Measurements from ENCODE around the gene AIPL1. TPM values are rescaled to one million over a fixed set of nuclear protein-coding genes. Genes with fewer than 3 reads are reported as not detected.

Gene AIPL1
- total RNA-seq, 3 donors from 2014 or later, result not detected

DNA sequence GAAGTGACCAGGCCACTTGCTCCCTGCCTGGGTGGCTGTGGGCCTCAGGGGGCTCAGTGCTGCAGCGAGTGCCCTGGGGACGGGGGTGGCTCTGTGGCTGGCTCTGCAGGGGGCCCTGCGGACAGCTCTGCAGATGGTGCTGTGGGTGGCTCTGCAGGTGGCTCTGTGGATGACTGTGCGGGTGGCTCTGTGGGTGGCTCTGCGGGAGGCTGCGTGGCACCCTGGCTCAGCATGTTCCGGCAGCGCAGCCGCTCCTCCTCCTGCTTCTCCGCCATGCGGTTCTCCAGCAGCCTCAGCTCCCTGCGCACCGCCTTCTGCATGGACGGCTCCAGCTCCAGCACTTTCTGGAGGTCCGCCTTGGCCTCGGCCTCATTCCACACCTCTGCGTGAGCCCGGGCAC is 9.5 kb downstream of the AIPL1 start:
- no peak overlapping the region for H3K4me3 Mint-ChIP-seq
- H3K4me1 Mint-ChIP-seq (ENCODE audit: low read depth), result peaks cover 18% of the 10 kb centered on the region
- DNase-seq (no peak), ATAC-seq (no peak)
- peaks cover 5% of the 10 kb centered on the region for H3K9me3 Mint-ChIP-seq
- H3K27me3 Mint-ChIP-seq (ENCODE audit: low read depth), result peaks cover 19% of the 10 kb centered on the region
- H3K36me3 Mint-ChIP-seq (ENCODE audit: insufficient read depth), result peaks cover 3% of the 10 kb centered on the region

DNA sequence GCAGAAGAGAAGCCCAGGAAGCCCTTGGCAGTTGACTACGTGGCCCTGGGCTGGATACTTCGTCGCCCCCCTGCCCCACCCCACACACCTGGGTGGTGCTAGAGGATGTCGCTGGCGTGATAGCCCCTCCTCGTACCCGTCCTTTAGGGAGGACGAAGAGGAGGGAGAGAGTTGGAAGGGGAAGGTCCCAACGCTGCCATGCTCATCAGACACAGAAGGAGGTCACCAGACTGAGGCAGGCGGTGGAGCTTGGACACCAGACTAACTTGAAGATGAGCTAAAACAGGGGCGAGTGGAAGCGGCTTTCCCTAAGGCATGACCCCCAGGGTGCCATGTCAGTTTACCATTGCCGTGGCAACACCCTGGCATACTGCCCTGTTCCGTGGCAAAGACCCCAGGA is 11.0 kb downstream of the AIPL1 start:
- ATAC-seq, result no peak
- H3K4me1 Mint-ChIP-seq (ENCODE audit: low read depth), result peaks cover 18% of the 10 kb centered on the region
- DNase-seq, result no peak
- no peaks in the 10 kb centered on the region for H3K9me3 Mint-ChIP-seq
- H3K27me3 Mint-ChIP-seq (ENCODE audit: low read depth), result peaks cover 19% of the 10 kb centered on the region
- H3K4me3 Mint-ChIP-seq, result no peak overlapping the region
- no peaks in the 10 kb centered on the region for H3K36me3 Mint-ChIP-seq (ENCODE audit: insufficient read depth)

DNA sequence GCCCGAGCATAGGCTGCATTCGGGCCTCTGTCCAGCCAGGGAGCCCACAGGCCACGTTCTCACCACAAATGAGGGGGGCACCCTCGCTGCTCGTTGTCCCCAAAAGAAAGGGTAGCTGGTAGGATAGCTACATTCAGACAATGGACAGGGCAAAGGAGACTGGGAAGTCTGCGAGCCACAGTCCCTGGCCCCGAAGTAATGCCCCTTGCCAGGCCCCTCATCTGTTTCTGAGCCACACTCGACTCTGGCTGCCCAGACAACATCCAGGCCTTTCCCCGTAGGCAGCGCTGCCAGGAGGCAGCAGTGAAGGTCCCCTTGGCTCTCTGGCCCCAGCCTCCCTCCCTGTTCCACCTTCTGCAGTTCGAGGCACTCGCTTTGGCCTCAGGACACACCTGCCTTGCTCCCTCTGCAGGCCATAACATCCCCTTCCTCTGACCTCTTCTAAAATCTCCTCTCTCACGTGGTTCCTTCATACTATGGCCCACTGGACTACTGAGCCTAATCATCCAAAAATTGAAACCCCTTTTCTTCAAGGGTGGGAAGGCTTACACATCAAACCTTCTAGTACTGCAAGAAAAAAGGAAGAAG is 12.2 kb downstream of the AIPL1 start:
- H3K9me3 Mint-ChIP-seq, result no peaks in the 10 kb centered on the region
- H3K4me3 Mint-ChIP-seq, result no peak overlapping the region
- H3K27me3 Mint-ChIP-seq (ENCODE audit: low read depth), result peaks cover 19% of the 10 kb centered on the region

DNA sequence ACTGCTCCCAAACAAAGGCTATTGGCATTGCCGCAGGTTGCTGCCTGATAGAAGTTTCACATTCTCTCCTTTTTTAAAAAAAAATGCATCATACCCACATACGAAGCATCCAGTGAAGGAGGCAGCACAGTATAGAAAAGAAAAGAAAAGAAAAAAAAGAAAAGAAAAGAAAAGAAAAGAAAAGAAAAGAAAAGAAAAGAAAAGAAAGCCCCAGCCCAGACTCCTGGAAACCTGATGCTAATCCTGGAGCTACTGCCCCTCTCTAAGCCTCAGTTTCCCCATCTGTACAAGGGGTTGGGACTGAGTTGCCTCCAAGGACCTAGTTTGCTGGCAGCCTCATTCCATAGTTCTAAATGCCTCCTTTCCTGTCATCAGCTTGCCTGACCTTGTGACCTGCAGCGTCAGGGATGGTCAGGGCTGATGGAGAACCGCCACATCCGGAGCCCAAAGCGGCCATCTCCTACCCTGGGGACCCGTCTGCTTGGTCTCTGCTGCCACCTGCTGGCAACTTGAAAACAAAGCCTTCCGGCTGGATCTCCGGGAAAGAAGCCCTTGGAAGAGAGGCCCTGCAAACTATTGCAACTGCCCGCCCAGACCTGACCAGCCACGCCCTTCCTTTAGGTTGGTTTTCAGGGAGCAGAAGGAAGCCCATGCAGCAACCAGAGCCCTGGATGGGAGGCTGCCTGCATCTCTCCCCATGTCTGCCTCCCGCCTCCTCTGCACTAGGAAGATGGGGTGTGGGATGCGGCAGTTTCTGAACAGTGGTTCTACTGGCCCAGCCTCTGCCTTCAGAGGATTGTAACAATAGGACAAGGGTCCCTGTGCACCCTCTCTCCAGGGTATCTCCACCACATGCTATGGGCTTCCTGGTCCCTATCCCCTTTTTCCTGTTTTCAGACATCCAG is 13.0 kb downstream of the AIPL1 start:
- H3K4me3 Mint-ChIP-seq, result no peak overlapping the region
- no peaks in the 10 kb centered on the region for H3K36me3 Mint-ChIP-seq (ENCODE audit: insufficient read depth)
- H3K4me1 Mint-ChIP-seq (ENCODE audit: low read depth), result peaks cover 2% of the 10 kb centered on the region
- DNase-seq, result peak; percentile 63
- ATAC-seq, result peak; percentile 64 to 75
- H3K27me3 Mint-ChIP-seq (ENCODE audit: low read depth), result peaks cover 19% of the 10 kb centered on the region
- H3K9me3 Mint-ChIP-seq, result no peaks in the 10 kb centered on the region

More for the DNA sequence above, 12.2 kb downstream of the AIPL1 start:
- DNase-seq (no peak), ATAC-seq (no peak)
- peaks cover 10% of the 10 kb centered on the region for H3K4me1 Mint-ChIP-seq (ENCODE audit: low read depth)
- no peaks in the 10 kb centered on the region for H3K36me3 Mint-ChIP-seq (ENCODE audit: insufficient read depth)

DNA sequence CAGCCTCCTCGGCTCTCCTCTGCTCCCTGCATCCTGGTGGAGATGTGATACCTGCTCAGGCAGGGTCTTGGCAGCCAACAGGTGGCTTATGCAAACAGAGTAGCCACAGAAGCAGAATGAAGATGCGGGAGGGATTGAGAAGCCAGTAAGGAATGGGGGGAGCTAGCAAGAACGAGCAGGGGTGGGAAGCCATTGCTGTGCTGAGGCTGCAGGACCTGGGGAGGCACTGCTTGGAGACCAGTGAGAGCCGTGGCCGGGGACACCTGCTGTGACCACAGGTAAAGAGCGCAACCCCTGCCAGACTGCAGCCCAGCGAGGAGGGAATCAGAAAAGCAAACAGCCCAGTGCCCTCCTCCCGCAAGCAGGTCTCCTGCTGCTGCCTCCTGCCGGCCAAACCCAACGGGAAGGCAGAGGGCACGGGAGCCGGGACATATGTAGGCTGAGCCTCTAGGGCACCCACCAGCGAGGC is 14.7 kb downstream of the AIPL1 start:
- no peaks in the 10 kb centered on the region for H3K4me1 Mint-ChIP-seq (ENCODE audit: low read depth)
- DNase-seq, result no peak

DNA sequence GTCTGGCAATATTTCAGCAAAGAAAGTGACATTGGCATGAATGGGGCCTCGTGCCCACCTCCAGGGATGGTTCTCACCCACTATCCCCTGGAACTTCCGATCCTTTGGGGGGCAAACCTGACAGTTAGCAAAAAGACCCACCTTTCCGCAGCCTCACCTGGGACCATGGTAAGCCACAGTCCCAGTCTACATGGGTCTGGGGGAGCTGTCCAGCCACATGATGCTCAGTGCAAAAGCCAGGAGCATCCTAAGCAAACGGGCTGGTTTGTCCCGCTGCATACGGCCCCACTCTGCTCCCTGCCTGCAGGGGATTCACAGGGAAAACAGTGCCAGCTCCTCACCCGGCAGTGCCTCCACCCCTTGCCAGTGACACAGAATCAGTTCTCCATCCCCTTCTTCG is 19.3 kb downstream of the AIPL1 start:
- H3K27me3 Mint-ChIP-seq (ENCODE audit: low read depth), result peaks cover 19% of the 10 kb centered on the region
- no peaks in the 10 kb centered on the region for H3K9me3 Mint-ChIP-seq

More for the DNA sequence above, 14.7 kb downstream of the AIPL1 start:
- Mint-ChIP-seq H3K4me3 (no peak overlapping the region), H3K9me3 (no peaks in the 10 kb centered on the region), H3K36me3 (ENCODE audit: insufficient read depth) (no peaks in the 10 kb centered on the region), H3K27me3 (ENCODE audit: low read depth) (peaks cover 24% of the 10 kb centered on the region)
- ATAC-seq, result peak; percentile 35 to 50

DNA sequence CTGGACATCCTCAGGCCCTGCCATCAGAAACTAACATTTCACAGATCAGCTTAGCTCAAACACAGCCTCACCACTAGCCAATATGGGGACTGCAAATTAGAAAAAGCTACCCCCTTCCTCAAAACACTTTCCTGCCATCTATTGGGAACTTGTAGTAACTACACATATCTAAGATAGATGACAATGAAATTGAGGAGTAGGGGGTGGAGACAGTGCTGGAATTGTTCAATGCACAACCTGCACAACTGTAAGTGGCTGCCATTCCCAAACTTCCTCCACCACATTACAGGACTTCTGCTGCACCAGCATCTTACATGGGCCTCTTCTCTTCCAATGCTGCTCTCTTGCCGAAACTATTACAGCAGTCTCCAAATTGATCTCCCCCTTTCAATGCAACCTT is 21.9 kb downstream of the AIPL1 start:
- no peaks in the 10 kb centered on the region for H3K9me3 Mint-ChIP-seq
- no peaks in the 10 kb centered on the region for H3K4me1 Mint-ChIP-seq (ENCODE audit: low read depth)
- no peak for DNase-seq
- no peaks in the 10 kb centered on the region for H3K36me3 Mint-ChIP-seq (ENCODE audit: insufficient read depth)
- peaks cover 26% of the 10 kb centered on the region for H3K27me3 Mint-ChIP-seq (ENCODE audit: low read depth)
- no peak overlapping the region for H3K4me3 Mint-ChIP-seq
- ATAC-seq, result peak; percentile 53 to 59

More for the DNA sequence above, 19.3 kb downstream of the AIPL1 start:
- no peak overlapping the region for H3K4me3 Mint-ChIP-seq
- ATAC-seq (no peak), DNase-seq (no peak)
- H3K4me1 Mint-ChIP-seq (ENCODE audit: low read depth), result no peaks in the 10 kb centered on the region
- H3K36me3 Mint-ChIP-seq (ENCODE audit: insufficient read depth), result no peaks in the 10 kb centered on the region

DNA sequence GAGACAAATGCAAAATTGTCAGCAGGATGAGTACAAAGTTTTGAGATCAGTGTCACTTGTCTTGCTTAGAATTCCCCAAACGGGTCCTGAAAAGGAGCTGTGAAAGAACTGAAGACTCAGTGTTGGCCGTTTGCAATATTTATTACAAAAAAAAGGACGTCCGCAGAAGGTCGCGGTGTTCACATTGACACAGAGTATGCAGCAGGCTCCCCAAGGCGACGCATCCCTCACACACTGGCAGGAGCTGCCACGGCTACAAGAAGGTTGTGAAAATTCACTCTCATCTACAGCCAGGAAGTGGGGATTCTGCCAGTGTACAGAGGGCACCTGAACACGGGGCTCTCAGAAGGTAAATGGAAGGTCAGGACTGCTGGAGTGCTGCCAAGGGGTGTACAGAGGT is 26.2 kb downstream of the AIPL1 start:
- Mint-ChIP-seq H3K4me1 (ENCODE audit: low read depth) (no peaks in the 10 kb centered on the region), H3K27me3 (ENCODE audit: low read depth) (peaks cover 28% of the 10 kb centered on the region), H3K9me3 (no peaks in the 10 kb centered on the region), H3K4me3 (no peak overlapping the region), H3K36me3 (ENCODE audit: insufficient read depth) (no peaks in the 10 kb centered on the region)
- no peak for DNase-seq
- no peak for ATAC-seq

DNA sequence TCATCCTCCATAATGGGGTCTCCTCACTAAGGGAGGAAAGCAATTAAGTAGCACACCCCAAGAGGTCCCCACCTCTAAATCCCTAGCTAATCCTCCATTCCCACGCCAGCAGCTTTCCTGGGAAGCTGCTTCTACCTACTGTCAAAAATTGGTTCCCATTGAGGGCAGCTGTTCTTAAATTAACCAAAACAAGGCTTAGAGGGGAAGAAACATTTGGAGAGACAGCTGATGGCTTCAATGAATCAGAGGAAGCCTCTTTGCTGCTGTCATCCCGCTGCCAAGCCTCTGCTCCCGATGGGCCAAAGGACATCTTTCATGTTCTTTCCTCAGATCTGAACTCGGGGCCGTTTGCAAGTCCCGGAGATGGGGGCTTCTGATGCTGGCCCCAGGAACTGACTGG is 26.6 kb downstream of the AIPL1 start:
- DNase-seq (no peak), ATAC-seq (no peak)
- H3K9me3 Mint-ChIP-seq, result no peaks in the 10 kb centered on the region
- H3K4me1 Mint-ChIP-seq (ENCODE audit: low read depth), result no peaks in the 10 kb centered on the region
- H3K36me3 Mint-ChIP-seq (ENCODE audit: insufficient read depth), result no peaks in the 10 kb centered on the region
- H3K27me3 Mint-ChIP-seq (ENCODE audit: low read depth), result peaks cover 27% of the 10 kb centered on the region
- no peak overlapping the region for H3K4me3 Mint-ChIP-seq

DNA sequence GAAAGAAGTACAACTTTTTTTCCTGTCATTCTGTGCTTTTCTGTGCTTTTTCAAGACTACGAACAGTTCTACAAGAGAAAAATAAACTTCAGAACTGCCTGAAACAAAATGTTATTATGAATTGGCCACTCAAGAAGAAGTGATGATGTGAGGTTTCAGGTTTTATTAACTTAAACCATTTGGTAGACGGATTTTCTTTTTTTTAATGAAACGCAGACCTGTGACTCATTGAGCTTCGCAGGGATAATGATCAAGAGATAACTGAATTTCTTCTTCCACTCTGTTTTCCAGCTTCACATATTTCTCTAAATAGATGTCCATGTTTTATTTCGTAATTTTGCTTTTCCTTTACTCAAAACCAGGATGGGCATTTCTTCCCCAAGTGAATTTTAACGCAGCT is 32.7 kb downstream of the AIPL1 start:
- ATAC-seq, result no peak
- Mint-ChIP-seq H3K9me3 (peaks cover 5% of the 10 kb centered on the region), H3K27me3 (ENCODE audit: low read depth) (peaks cover 16% of the 10 kb centered on the region), H3K36me3 (ENCODE audit: insufficient read depth) (no peaks in the 10 kb centered on the region), H3K4me3 (no peak overlapping the region), H3K4me1 (ENCODE audit: low read depth) (no peaks in the 10 kb centered on the region)
- DNase-seq, result no peak

DNA sequence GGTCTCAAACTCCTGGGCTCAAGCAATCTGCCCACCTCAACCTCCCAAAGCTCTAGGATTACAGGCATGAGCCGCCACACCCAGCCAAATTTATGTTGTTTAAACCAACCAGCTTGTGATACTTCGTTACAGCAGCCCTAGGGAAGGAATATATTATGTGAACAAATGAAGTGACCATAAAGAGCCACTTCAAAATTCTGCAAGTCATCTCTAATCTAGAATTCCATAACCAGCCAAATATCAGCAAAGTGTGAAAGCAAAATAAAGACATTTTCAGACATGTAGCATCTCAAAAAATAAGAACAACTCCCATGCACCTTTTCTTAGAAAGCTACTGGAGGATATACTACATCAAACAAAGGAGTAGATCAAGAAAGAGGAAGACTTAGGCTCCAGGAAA is 36.0 kb downstream of the AIPL1 start:
- DNase-seq (no peak), ATAC-seq (no peak)
- H3K36me3 Mint-ChIP-seq (ENCODE audit: insufficient read depth), result no peaks in the 10 kb centered on the region
- peaks cover 5% of the 10 kb centered on the region for H3K9me3 Mint-ChIP-seq
- peaks cover 30% of the 10 kb centered on the region for H3K27me3 Mint-ChIP-seq (ENCODE audit: low read depth)
- H3K4me1 Mint-ChIP-seq (ENCODE audit: low read depth), result no peaks in the 10 kb centered on the region
- no peak overlapping the region for H3K4me3 Mint-ChIP-seq

DNA sequence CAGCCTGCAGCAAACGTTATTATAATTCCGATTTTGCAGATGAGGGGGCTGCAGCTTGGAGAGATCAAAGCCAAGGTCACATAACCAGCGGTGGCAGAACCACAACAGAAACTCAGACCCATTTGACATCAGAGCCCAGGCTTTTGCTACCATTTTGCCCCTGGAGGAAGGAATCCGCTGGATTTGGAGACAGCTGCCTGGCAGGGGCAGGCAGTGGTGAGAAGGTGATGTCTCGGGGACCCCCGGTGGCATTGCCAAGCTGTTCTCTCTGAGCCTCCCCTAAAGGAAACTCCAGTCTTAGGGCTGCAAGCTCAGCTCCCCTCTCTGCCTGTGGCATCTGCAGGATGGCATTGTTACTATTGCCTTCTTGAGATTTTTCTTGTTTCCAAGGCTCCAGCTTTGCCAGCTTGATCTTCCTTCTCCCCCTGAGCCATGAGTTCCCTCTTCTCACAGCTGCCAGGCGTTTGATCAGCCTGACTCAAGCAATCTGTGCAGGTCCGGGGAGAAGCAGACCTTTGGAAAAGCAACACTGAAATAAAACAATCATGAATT is 40.8 kb downstream of the AIPL1 start:
- ATAC-seq, result no peak
- no peaks in the 10 kb centered on the region for H3K36me3 Mint-ChIP-seq (ENCODE audit: insufficient read depth)
- H3K9me3 Mint-ChIP-seq, result peaks cover 3% of the 10 kb centered on the region
- H3K4me3 Mint-ChIP-seq, result no peak overlapping the region
- DNase-seq, result no peak
- H3K4me1 Mint-ChIP-seq (ENCODE audit: low read depth), result no peaks in the 10 kb centered on the region
- H3K27me3 Mint-ChIP-seq (ENCODE audit: low read depth), result peaks cover 35% of the 10 kb centered on the region

DNA sequence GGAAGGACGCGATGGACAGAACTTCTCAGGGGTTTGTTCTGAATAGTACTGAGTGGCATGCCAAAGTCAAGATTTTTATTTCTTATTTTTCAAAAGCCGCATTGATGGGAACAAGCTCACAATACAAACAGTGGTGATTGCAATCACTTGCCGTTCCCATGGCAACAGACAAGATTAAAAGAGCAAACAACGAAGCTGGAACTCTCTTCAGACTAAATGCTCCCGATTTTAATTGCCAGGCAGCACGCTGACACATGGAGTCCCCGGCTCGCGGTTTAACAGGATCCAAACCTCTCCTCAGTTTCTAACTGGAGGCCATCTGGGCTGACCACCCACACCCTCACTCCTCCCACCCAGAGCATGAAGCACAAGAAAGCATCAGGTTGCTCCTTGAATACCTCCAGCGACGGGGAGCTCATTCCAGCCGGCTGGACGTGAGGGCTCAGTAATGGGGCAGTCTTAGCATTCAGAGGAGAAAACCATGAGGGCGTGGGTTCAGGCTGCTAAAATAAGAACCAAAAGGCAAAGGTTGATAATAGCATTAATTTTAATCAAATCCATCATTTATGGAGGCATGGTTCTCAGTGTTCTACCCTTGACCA is 41.5 kb downstream of the AIPL1 start:
- Mint-ChIP-seq H3K4me1 (ENCODE audit: low read depth) (no peaks in the 10 kb centered on the region), H3K4me3 (no peak overlapping the region), H3K27me3 (ENCODE audit: low read depth) (peaks cover 35% of the 10 kb centered on the region), H3K9me3 (no peaks in the 10 kb centered on the region), H3K36me3 (ENCODE audit: insufficient read depth) (no peaks in the 10 kb centered on the region)
- ATAC-seq (no peak), DNase-seq (no peak)

DNA sequence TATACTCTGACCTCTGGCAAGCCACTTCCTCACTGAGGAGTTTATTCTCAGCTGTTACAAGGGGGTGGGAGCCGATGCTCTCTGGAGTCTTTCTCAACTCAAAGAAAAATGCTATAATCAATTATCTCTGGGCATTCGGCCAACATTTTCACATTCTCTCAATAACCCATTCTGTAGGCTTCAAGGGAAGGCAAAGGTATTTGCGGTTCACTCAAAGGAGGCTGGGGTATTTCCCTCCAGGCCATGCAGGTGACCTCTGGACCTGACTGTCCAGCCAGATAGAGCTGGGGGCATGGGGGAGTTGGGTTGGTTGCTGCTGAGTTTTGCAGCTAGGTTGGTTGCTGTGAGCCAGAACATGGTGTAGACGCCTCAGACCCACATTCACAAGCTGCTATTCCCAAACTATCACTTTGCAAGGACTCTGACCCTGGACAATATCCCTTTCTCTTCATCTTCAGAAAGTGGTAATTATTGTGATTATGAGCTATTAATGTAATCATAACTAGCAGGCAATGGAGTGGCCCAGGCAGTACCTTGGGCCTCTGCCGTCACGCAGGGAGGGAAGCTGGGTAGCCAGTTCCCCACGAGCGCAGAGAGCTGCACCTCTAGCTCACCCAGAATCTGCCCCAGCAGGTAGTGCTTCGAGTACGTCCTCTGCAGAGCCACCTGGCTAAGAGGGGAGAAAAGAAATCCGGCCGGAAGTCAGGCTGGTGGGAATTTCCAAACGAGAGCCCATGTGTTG is 42.1 kb downstream of the AIPL1 start:
- ATAC-seq (no peak), DNase-seq (no peak)
- no peaks in the 10 kb centered on the region for H3K36me3 Mint-ChIP-seq (ENCODE audit: insufficient read depth)
- no peaks in the 10 kb centered on the region for H3K9me3 Mint-ChIP-seq
- H3K4me3 Mint-ChIP-seq, result no peak overlapping the region
- no peaks in the 10 kb centered on the region for H3K4me1 Mint-ChIP-seq (ENCODE audit: low read depth)
- H3K27me3 Mint-ChIP-seq (ENCODE audit: low read depth), result peaks cover 35% of the 10 kb centered on the region

Data from activated T-cell treated with anti-CD3 and anti-CD28 coated beads, Interleukin-2, amount 50 U/mL, for 4 hours (primary cell).